Neural cell (in vitro differentiated cells): ENCODE data around the gene PIP.

ENCODE experiments used
- CTCF ChIP-seq: fragments of 450-650 bp; IDR thresholded peaks from 2 replicates; pipeline ENCODE4 v1.5.1; 2014; ENCODE audit warnings: antibody characterized with exemption, mild to moderate bottlenecking, moderate library complexity; ENCODE audit not compliant: poor library complexity, severe bottlenecking
- EP300 ChIP-seq: fragments of 450-650 bp; conservative IDR thresholded peaks from 2 replicates; pipeline ENCODE4 v1.6.1; 2014; ENCODE audit warnings: antibody characterized with exemption, mild to moderate bottlenecking, moderate library complexity; ENCODE audit not compliant: poor library complexity, severe bottlenecking
- EZH2 ChIP-seq: fragments of 200-600, 300-800 bp; shearing (Covaris generic), sonication (generic); IDR thresholded peaks from 2 replicates; pipeline ENCODE4 v1.6.1; 2014; ENCODE audit warnings: antibody characterized with exemption, low read length, borderline replicate concordance, mild to moderate bottlenecking; ENCODE audit not compliant: insufficient read depth, poor library complexity, severe bottlenecking
- MXI1 ChIP-seq: fragments of 450-650 bp; conservative IDR thresholded peaks from 2 replicates; pipeline ENCODE4 v1.6.1; 2014; ENCODE audit warnings: antibody characterized with exemption, mild to moderate bottlenecking; ENCODE audit not compliant: poor library complexity, severe bottlenecking
- POLR2AphosphoS5 ChIP-seq: IDR thresholded peaks from 2 replicates; pipeline ENCODE4 v1.6.1; 2012
- TAF1 ChIP-seq: IDR thresholded peaks from 2 replicates; pipeline ENCODE4 v1.6.1; 2012; ENCODE audit warnings: low read depth

DNA sequence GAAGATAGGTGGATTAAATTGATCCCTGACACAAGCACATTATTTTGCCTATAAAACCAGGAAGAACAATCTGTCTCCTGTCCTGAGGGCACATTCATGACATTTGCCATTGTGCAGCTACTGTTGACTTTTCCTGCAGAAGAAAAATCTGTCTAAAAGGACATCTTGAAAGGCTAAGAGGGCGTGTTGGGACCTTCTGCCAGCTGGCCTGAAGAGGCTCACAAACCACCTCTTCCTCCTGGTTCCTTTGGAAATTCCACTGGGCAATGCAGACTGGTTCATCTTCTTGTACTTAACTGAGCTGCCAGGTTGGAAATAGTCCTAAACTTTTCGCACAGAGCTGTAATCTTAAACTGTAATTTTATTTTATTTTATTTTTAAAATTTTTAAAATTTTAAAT, 35.7 kb upstream of the PIP start:
- TF ChIP-seq CTCF (no peak), MXI1 (no peak), TAF1 (no peak), EP300 (no peak), POLR2AphosphoS5 (no peak), EZH2 (no peak)
